ENCODE data around the gene GBGT1.

GBGT1 gene

DNA sequence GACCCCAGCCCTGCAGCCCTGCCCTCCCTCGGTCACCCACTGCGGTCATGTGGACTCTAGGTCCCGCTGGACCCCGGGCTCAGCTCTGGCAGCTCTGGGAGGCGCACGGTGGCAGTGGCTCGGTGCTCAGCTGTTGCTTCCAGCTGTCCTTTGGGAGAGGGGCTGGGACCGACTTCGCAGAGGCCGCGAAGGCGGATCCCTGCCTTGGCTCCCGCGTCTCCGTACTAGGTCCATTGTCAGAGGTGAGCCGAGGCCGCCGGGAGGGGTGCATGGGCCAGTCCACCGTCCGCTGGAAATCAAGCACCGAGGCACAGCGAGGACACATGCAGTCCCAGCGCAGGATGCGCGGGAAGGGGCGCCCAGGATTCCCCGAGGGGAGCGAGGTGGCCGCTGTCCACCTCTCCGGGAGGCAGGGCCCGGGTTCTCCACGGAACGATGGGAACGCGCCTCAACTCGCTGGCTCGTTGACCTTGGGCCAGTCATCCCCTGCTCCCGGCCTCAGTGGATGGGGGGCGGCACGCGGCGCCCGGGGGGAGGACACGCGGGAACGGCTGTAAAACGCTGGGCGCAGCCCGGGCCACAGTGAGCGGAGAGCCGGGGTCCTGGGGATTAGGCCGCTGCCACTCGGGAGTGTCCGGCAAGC, 732 bp downstream of the GBGT1 start:
- TF ChIP-seq SIN3A (IDR thresholded peaks at IDR 0.05; ENCODE audit: borderline replicate concordance, insufficient read depth, low read length) (no peak), FOXP2 (optimal IDR thresholded peaks at IDR 0.05; ENCODE audit: borderline replicate concordance, extremely low read depth, extremely low read length, insufficient read depth) (no peak), POLR2AphosphoS5 (IDR thresholded peaks at IDR 0.05; ENCODE audit: low read depth, low read length) (no peak), TAF1 (IDR thresholded peaks at IDR 0.05; ENCODE audit: borderline replicate concordance, insufficient read depth, low read length) (no peak), REST (IDR thresholded peaks at IDR 0.05; ENCODE audit: insufficient read depth in 1 of 2, low read depth in 2 of 2, low read length in 2 of 2) (no peak)

DNA sequence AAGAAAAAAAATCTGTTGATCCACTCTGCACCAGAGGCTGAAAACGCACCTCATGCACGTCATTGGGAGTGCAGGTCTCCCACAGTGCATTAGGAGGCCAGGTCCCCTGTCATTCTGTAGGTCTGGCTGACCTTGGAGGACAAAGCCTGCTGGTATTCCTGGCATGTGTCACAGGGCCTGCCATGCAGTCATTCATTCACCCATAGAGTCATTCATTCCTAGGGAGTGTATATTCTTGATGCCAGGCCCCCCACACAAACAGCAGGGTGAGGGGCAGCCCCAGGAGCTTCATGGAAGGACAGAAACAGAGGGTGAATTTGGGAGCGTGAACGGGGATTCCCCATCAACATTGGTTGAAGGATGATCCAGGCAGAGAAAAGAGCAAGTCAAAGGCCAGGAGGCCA, 2.2 kb downstream of the GBGT1 start:
- TF ChIP-seq FOXP2 (optimal IDR thresholded peaks at IDR 0.05; ENCODE audit: borderline replicate concordance, extremely low read depth, extremely low read length, insufficient read depth) (no peak), SIN3A (IDR thresholded peaks at IDR 0.05; ENCODE audit: borderline replicate concordance, insufficient read depth, low read length) (no peak), TAF1 (IDR thresholded peaks at IDR 0.05; ENCODE audit: borderline replicate concordance, insufficient read depth, low read length) (no peak), REST (IDR thresholded peaks at IDR 0.05; ENCODE audit: insufficient read depth in 1 of 2, low read depth in 2 of 2, low read length in 2 of 2) (no peak), POLR2AphosphoS5 (IDR thresholded peaks at IDR 0.05; ENCODE audit: low read depth, low read length) (no peak)

DNA sequence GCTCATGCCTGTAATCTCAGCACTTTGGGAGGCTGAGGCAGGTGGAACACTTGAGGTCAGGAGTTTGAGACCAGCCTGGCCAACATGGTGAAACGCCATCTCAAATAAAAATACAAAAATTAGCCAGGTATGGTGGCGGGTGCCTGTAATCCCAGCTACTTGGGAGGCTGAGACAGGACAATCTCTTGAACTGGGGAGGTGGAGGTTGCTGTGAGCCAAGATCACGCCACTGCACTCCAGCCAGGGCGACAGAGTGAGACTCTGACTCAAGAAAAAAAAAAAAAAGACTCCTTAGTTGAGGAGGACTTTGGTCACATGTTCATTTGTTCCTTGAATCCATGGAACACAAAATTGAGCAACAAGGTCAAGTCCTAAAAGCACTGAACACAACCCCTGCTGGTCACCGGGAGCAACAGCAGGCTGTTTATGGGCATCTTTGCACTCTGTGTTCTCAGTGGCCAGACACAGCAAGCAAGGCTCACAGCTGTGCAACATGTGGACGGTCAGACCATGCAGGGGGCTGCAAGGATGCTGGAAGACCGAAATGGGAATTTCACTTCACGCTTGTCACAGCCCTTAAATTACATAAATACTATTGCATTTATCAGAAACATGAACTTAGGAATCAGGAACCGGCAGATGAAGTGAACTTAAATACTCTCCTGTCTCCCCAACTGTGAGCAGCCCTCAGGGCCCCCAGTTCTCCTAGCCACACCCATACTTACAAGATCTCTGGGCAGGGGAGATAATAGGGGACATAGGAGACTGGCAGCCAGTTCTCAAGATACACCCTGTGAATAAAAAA, 2.8 kb downstream of the GBGT1 start:
- TF ChIP-seq SIN3A (IDR thresholded peaks at IDR 0.05; ENCODE audit: borderline replicate concordance, insufficient read depth, low read length) (no peak), FOXP2 (optimal IDR thresholded peaks at IDR 0.05; ENCODE audit: borderline replicate concordance, extremely low read depth, extremely low read length, insufficient read depth) (peak; percentile 76)

DNA sequence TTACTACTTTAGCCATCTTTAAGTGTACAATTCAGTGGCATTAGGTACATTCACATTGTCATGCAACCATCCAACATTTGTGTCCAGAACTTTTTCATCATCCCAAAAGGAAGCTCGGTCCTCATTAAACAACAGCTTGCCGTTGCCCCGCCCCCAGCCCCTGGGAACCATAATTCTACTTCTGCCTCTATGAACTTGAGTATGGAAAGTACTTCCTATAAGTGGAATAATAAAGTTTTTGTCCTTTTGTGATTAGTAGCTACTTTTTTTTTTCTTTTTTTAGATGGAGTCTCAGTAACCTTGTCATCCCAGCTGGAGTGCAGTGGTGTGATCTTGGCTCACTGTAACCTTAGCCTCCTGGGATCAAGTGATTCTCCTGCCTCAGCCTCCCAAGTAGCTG, 5.0 kb downstream of the GBGT1 start:
- TF ChIP-seq FOXP2 (optimal IDR thresholded peaks at IDR 0.05; ENCODE audit: borderline replicate concordance, extremely low read depth, extremely low read length, insufficient read depth) (no peak), REST (IDR thresholded peaks at IDR 0.05; ENCODE audit: insufficient read depth in 1 of 2, low read depth in 2 of 2, low read length in 2 of 2) (no peak), TAF1 (IDR thresholded peaks at IDR 0.05; ENCODE audit: borderline replicate concordance, insufficient read depth, low read length) (no peak), SIN3A (IDR thresholded peaks at IDR 0.05; ENCODE audit: borderline replicate concordance, insufficient read depth, low read length) (no peak), POLR2AphosphoS5 (IDR thresholded peaks at IDR 0.05; ENCODE audit: low read depth, low read length) (no peak)

- TF ChIP-seq SIN3A (IDR thresholded peaks at IDR 0.05; ENCODE audit: borderline replicate concordance, insufficient read depth, low read length) (no peak), FOXP2 (optimal IDR thresholded peaks at IDR 0.05; ENCODE audit: borderline replicate concordance, extremely low read depth, extremely low read length, insufficient read depth) (no peak), TAF1 (IDR thresholded peaks at IDR 0.05; ENCODE audit: borderline replicate concordance, insufficient read depth, low read length) (no peak), REST (IDR thresholded peaks at IDR 0.05; ENCODE audit: insufficient read depth in 1 of 2, low read depth in 2 of 2, low read length in 2 of 2) (no peak), POLR2AphosphoS5 (IDR thresholded peaks at IDR 0.05; ENCODE audit: low read depth, low read length) (no peak)
These were observed 8.6 kb downstream of the GBGT1 start for GRCh38 chr9:133155156-133155555.
